GM19099 (cell line): ENCODE results near the gene NME9.

ENCODE experiments used
- POLR2A ChIP-seq: IDR thresholded peaks from 3 replicates; pipeline ENCODE4 v1.6.1; 2011; ENCODE audit warnings: low read depth; ENCODE audit not compliant: insufficient read length; ENCODE audit errors: extremely low read depth

The NME9 gene

GRCh38 chr3:138325990-138326389 lies 3.7 kb downstream of the NME9 start:
- TF ChIP-seq POLR2A = no peak

GRCh38 chr3:138323971-138324370 lies 5.7 kb downstream of the NME9 start:
- no peak for TF ChIP-seq POLR2A

GRCh38 chr3:138317687-138318086 lies 12.0 kb downstream of the NME9 start:
- TF ChIP-seq POLR2A = no peak

- no peak for TF ChIP-seq POLR2A
These were observed 14.9 kb downstream of the NME9 start for GRCh38 chr3:138314751-138315150.

- no peak for TF ChIP-seq POLR2A
These were observed 19.2 kb downstream of the NME9 start for GRCh38 chr3:138310494-138310893.

GRCh38 chr3:138308783-138309182 lies 20.9 kb downstream of the NME9 start:
- TF ChIP-seq POLR2A = no peak

- no peak for TF ChIP-seq POLR2A
These were observed 21.8 kb downstream of the NME9 start for GRCh38 chr3:138307899-138308298.

GRCh38 chr3:138303474-138303873 lies 26.2 kb downstream of the NME9 start:
- no peak for TF ChIP-seq POLR2A

- TF ChIP-seq POLR2A = no peak
These were observed 29.0 kb downstream of the NME9 start for GRCh38 chr3:138300647-138301046.

- no peak for TF ChIP-seq POLR2A
These were observed 31.8 kb downstream of the NME9 start for GRCh38 chr3:138297876-138298275.

- no peak for TF ChIP-seq POLR2A
These were observed 32.5 kb downstream of the NME9 start for GRCh38 chr3:138297059-138297607.

- no peak for TF ChIP-seq POLR2A
These were observed 33.0 kb downstream of the NME9 start for GRCh38 chr3:138296639-138297038.

- TF ChIP-seq POLR2A = no peak
These were observed 40.0 kb downstream of the NME9 start for GRCh38 chr3:138289701-138290100.

- no peak for TF ChIP-seq POLR2A
These were observed 40.4 kb downstream of the NME9 start for GRCh38 chr3:138289260-138289659.

- no peak for TF ChIP-seq POLR2A
These were observed 44.6 kb downstream of the NME9 start for GRCh38 chr3:138284957-138285477.

GRCh38 chr3:138284079-138284478 lies 45.6 kb downstream of the NME9 start:
- TF ChIP-seq POLR2A = no peak

- no peak for TF ChIP-seq POLR2A
These were observed 46.8 kb downstream of the NME9 start for GRCh38 chr3:138282836-138283235.
